GM12873 (cell line): ENCODE measurements around the gene EGR1.

Experiments used
- TF ChIP-seq, protein P1 (sequence below): IDR thresholded peaks from 2 replicates; pipeline ENCODE4 v1.5.1; 2012; ENCODE audit warnings: low read depth, mild to moderate bottlenecking, moderate library complexity, low read length, control low read depth; ENCODE audit not compliant: insufficient read depth; ENCODE audit errors: missing control alignments

The EGR1 gene

DNA sequence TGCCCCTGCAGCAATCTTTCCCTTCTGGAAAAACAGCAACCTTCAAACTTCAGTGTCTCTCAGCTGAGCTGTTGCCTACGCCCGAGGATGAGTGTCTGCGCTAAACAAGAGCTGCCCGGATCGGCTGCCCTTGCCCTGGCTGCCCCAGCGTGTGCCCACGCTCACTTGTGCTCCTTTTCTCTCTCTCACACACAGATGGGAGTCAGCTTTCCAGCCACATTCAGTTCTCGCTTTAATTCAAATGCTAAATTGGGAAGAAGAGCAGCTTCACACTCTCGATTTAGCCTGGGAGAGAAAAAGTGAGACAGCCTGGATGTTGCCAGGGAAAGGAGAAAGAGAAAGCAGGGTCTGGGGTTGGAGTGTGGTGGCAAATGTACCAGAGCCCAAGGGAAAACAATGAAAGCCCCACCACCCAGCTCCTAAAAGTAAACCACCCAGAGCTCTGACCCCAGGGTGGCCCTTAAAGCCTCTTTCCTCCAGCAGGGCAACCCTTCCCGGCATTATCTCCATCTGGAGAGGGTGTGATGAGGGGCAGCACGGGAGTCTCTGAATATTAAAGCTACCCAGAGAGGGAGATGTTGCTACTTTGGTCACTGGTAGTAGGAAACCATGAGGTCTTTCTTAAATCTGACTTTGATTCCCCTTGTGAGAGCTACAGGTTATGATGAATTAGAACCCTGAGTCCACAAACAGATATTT, 9.9 kb upstream of the EGR1 start:
- TF ChIP-seq, protein P1, sequence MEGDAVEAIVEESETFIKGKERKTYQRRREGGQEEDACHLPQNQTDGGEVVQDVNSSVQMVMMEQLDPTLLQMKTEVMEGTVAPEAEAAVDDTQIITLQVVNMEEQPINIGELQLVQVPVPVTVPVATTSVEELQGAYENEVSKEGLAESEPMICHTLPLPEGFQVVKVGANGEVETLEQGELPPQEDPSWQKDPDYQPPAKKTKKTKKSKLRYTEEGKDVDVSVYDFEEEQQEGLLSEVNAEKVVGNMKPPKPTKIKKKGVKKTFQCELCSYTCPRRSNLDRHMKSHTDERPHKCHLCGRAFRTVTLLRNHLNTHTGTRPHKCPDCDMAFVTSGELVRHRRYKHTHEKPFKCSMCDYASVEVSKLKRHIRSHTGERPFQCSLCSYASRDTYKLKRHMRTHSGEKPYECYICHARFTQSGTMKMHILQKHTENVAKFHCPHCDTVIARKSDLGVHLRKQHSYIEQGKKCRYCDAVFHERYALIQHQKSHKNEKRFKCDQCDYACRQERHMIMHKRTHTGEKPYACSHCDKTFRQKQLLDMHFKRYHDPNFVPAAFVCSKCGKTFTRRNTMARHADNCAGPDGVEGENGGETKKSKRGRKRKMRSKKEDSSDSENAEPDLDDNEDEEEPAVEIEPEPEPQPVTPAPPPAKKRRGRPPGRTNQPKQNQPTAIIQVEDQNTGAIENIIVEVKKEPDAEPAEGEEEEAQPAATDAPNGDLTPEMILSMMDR = no peak

DNA sequence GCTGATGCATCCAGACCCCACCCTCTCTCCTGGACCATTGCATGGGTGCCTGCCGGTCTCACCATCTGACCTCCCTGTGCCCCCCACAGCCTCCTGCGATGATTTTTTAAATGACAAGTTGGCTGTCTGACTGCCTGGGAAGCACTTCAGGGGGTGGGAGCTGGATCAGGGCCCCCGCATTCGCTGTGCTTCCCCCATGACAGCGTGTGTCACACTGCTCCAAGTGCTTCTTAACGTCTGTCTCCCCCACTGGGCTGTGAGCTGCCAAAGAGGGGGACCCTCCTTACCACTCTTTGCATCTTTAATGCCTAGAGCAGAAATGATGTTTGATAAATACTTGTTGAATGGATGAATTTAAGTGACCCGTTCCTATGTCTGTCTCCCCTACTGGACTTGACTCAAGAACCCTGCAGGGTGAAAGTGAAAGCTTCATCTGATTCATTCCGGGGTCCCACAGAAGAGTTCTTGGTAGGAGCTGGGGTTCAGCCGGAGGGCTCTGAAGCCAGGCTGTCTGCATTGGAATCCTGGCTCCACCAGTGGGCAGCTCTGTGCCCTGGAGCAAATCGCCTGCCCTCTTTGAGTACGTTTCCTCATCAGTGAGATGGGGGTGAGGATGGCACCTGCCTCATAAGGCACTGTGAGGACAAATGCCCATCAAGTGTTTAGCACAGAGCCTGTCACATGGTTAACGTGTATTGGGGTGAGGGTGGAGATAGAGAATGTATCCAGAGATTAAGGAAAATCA, 7.6 kb upstream of the EGR1 start:
- TF ChIP-seq, protein P1 = no peak

DNA sequence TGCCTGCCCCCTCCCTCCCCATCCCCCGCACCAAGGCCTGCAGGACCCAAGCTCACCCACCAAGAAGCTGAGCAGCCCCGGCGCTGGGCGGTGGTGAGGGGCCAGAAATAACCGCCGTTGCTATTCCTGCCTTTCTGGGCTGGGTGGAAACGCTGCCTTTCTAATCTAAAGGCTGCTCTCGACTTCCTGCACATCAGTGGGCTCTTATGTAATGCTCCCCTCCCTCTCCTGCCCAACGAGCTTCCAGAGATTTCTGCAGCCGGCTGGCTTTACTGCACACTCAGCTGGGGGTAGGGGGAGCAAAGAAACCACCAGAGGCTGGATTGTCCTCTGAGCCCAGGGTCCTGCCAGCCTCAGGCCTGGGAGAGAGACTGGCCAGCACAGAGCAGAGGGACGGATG, 6.9 kb upstream of the EGR1 start:
- TF ChIP-seq, protein P1 = no peak

DNA sequence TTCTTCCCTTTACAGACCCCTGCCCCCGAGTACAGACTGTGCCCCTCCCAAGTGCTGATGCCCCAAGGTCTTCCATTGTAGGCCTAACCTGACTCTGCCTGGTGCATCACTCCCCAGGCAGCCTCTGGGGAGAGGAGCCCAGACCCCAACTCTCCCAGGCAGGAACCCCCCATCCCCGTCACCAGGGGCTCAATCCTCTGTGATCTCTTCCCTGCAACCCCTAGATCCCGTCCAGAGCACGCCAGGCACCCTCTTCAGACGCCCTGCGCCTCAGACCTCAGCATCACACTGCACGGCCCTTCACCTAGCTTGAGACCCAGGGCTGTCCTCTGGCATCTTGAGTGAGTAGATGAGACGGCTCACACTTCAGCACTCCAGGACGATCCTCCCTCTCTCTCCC, 6.4 kb upstream of the EGR1 start:
- TF ChIP-seq, protein P1 = no peak

DNA sequence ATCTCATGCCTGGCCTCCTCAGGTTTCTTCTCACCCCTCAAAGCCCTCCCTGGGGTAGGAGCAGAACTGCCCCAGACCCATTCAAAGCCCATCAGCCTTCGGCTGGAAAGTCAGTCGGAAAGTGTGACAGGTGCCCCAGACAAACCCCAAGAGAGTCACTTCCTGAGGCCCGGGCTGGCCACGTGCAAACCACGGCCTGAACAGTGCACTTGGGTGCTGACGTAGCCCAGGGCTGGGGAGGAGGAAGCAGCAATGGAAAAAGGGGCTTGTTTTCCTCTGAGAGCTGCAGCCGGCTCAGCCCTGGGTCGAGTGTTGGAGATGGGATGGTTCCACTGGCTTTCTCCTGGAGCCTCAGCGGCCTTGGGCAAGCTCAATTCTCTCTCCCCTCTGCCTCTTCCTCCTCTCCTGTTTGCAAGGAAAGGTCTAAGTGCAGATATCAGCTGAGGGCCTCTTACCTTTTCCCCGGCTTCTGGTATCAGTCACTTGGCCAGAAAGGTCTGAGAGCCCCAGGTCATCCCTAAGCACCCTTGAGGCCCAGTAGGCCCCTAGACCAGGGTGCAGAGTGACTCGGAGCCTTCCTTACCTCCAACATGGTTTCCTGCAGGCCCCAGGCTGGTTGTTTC, 5.9 kb upstream of the EGR1 start:
- TF ChIP-seq, protein P1 = no peak

DNA sequence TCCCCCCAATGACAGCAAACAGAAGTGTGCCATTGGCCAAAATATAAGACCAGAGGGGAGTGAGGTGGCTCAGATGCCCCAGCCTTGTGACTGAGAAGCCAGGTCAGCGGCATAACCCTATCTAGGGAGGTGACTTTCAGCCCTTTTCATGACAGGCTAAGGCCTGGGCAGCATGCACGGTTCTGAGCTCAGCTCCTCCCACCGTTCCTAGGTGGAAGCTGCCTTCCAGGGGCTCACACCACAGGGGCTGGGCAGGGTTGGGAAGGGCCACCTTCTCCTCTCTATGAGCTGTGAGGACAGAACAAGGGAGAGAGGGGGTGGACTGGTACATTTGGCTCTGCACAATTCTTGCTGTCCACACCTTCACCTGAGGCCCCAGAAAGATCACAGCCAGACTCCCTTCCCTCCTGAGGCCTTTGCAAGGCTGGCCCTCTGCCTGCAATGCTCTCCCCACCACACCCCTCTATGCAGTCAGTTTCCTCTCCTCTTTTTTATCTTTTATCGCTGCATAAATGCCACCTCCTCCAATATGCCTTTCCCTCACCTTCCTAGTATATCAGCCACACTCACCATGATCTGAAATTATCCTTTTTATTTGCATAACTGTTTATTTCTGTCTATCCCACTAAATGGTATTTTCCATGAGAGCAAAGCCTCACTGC, 5.1 kb upstream of the EGR1 start:
- TF ChIP-seq, protein P1 = no peak

DNA sequence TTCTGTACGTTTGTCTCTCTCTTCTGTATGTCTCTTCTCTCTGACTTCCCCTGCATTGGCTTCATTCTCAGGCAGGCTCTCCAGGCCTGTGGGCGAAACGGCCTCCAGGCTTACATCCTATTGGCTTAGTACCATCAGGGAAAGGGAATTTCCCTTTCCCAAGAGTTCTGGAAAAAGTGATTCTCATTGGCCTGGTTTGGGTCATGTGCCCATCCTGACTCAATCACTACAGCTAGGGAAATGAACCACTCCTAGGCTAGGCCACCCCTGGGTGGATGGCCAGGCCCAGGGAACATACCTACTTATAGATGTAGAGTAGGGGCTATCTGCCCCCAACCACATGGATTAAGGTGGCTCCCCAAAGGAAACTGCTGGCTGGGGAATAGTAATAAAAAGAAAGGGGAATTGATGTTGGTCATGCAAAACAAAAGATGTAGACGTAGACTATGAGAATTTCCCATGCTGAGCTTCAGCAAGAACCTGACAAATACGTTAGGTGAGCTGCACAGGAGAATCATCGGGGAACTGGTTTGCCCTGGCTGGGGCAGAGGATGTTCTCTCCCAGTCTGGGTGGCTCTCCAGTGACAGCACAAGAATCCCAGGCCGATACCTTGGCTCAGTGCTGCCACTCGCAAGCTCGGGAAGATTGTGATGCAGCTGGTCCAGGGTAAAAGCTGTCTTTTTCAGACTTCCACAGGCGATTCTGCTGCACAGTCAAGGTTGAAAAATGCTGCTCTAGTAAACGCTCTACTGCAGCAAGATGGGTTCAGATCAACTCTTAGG, 3.7 kb upstream of the EGR1 start:
- TF ChIP-seq, protein P1 = no peak
